Parathyroid adenoma (tissue), 2 donors: ENCODE results near the gene SCML1.

Experiments
- H2AFZ ChIP-seq: fragments of 300-600 bp; sonication (generic); one replicate; pipeline ENCODE4 v1.7.0; 2017; ENCODE audit warnings: antibody characterized with exemption, mild to moderate bottlenecking
- H3K27ac ChIP-seq: fragments of 300-600 bp; sonication (generic); one replicate; pipeline ENCODE4 v1.7.0; 2017
- H3K27me3 ChIP-seq: fragments of 300-600 bp; sonication (generic); one replicate; pipeline ENCODE4 v1.7.0; 2017; ENCODE audit warnings: low read length; ENCODE audit not compliant: control insufficient read depth, insufficient read depth
- H3K36me3 ChIP-seq: fragments of 300-600 bp; sonication (generic); one replicate; pipeline ENCODE4 v1.7.0; 2017; ENCODE audit warnings: low read length; ENCODE audit not compliant: control insufficient read depth, insufficient read depth
- H3K4me1 ChIP-seq: fragments of 300-600 bp; sonication (generic); one replicate; pipeline ENCODE4 v1.7.0; 2017; ENCODE audit warnings: control low read depth
- H3K4me2 ChIP-seq: fragments of 300-600 bp; sonication (generic); one replicate; pipeline ENCODE4 v1.7.0; 2017; ENCODE audit warnings: low read length
- H3K4me3 ChIP-seq: fragments of 300-600 bp; sonication (generic); one replicate; pipeline ENCODE4 v1.7.0; 2017; ENCODE audit warnings: low read depth, low read length
- H3K79me2 ChIP-seq: fragments of 300-600 bp; sonication (generic); one replicate; pipeline ENCODE4 v1.7.0; 2017; ENCODE audit warnings: control low read depth
- H3K9ac ChIP-seq: fragments of 300-600 bp; sonication (generic); one replicate; pipeline ENCODE4 v1.7.0; 2017; ENCODE audit warnings: mild to moderate bottlenecking
- H3K9me3 ChIP-seq: fragments of 300-600 bp; sonication (generic); one replicate; pipeline ENCODE4 v1.7.0; 2017; ENCODE audit warnings: low read length; ENCODE audit not compliant: control insufficient read depth
- TF ChIP-seq, protein P1 (sequence below): fragments of 300-600 bp; sonication (generic); IDR thresholded peaks from one replicate; pipeline ENCODE4 v1.7.0; 2017; ENCODE audit warnings: antibody characterized with exemption, mild to moderate bottlenecking
- donor health status: primary hyperparathyroidism.

The SCML1 gene

DNA sequence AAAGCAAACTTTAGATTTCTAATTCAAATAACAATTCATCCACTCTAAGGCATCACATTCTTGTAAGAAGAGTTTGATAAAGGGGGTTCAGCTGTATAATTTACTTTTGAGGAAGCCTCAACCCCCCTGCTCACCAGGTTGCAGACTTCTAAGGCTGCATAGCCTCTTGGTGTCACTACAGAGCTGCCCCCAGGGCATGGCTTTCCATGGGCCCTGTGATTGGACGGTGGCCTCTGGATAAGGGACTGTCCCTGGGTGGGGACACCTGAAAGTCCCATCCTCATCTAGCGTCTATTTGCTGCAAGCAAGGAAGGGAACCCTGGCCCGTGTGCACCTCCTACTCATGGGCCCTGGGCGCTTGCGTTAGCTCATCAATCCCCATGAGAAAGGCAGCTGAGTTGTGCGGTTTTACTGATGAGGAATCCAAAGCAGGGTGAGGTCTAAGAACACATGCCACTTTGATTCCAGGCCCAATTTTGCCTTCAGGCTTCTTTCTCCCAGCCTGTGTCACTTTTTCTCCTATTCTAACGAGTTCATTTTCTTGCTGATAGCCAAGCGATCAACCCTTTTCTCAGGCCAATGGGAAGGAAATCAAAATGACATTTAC is 51.8 kb downstream of the SCML1 start:
- no peak overlapping the region for H3K4me3 ChIP-seq
- H3K9ac ChIP-seq = no peak overlapping the region
- no peak overlapping the region for H2AFZ ChIP-seq
- no peak overlapping the region for H3K4me2 ChIP-seq
- H3K4me1 ChIP-seq = no peaks in the 10 kb centered on the region
- no peaks in the 10 kb centered on the region for H3K27me3 ChIP-seq
- no peaks in the 10 kb centered on the region for H3K36me3 ChIP-seq
- H3K79me2 ChIP-seq = no peaks in the 10 kb centered on the region
- H3K9me3 ChIP-seq = no peaks in the 10 kb centered on the region
- no peak overlapping the region for H3K27ac ChIP-seq
- TF ChIP-seq, protein P1, sequence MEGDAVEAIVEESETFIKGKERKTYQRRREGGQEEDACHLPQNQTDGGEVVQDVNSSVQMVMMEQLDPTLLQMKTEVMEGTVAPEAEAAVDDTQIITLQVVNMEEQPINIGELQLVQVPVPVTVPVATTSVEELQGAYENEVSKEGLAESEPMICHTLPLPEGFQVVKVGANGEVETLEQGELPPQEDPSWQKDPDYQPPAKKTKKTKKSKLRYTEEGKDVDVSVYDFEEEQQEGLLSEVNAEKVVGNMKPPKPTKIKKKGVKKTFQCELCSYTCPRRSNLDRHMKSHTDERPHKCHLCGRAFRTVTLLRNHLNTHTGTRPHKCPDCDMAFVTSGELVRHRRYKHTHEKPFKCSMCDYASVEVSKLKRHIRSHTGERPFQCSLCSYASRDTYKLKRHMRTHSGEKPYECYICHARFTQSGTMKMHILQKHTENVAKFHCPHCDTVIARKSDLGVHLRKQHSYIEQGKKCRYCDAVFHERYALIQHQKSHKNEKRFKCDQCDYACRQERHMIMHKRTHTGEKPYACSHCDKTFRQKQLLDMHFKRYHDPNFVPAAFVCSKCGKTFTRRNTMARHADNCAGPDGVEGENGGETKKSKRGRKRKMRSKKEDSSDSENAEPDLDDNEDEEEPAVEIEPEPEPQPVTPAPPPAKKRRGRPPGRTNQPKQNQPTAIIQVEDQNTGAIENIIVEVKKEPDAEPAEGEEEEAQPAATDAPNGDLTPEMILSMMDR = no peak

- H3K36me3 ChIP-seq = no peaks in the 10 kb centered on the region
- H3K4me3 ChIP-seq = no peak overlapping the region
- no peaks in the 10 kb centered on the region for H3K79me2 ChIP-seq
- H3K27ac ChIP-seq = no peak overlapping the region
- no peak overlapping the region for H2AFZ ChIP-seq
- H3K4me2 ChIP-seq = no peak overlapping the region
- H3K9me3 ChIP-seq = no peaks in the 10 kb centered on the region
- no peaks in the 10 kb centered on the region for H3K4me1 ChIP-seq
- TF ChIP-seq, protein P1 = no peak
- no peaks in the 10 kb centered on the region for H3K27me3 ChIP-seq
- no peak overlapping the region for H3K9ac ChIP-seq
Observed at GRCh38 chrX:17792826-17793225, 55.5 kb downstream of the SCML1 start.

DNA sequence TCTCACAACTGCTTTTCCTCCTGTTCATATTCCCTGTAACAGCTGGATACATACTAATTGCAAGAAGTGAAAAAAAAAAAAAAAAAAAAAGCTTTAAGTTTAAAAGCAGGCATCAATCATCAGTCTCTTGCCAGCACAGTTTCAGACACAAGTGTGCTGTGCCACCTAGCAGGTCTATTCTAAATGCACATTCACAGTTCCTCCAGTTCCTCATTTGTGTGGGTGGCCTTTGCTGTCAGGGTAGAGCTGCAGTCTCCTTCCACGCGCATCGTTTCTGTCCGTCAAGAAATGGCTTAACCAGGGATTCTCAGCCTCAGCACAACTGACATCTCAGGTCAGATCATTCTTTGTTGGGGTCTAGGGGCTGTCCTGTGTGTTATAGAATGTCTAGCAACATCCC is 61.6 kb downstream of the SCML1 start:
- Histone ChIP-seq H3K4me3 (no peak overlapping the region), H3K9me3 (no peaks in the 10 kb centered on the region), H3K79me2 (no peaks in the 10 kb centered on the region), H3K27ac (no peak overlapping the region), H3K4me1 (no peaks in the 10 kb centered on the region), H3K36me3 (no peaks in the 10 kb centered on the region), H3K27me3 (no peaks in the 10 kb centered on the region), H3K4me2 (no peak overlapping the region), H3K9ac (no peak overlapping the region), H2AFZ (no peak overlapping the region)
- TF ChIP-seq, protein P1 = no peak

DNA sequence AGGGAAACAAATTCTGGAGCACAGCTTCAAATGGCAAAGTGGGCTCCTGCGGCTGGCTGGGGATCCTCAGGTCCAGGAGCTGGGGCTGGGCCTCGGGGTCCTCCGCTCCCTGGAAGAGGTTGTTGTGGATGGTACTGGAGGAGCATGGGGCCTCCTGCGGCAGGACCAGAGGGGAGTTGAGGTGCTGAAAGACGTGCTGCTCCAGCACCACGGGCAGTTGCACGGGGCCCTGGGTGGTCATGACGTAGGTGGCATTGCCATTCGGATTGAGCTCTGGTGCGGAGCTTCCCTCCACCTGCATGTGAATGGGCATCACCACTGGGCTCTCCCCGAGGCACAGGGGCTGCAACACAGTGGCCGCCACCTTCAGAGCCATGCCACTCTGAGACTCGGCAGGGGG is 64.1 kb downstream of the SCML1 start:
- Histone ChIP-seq H3K4me3 (no peak overlapping the region), H2AFZ (no peak overlapping the region), H3K4me1 (no peaks in the 10 kb centered on the region), H3K9ac (no peak overlapping the region), H3K4me2 (no peak overlapping the region), H3K27me3 (no peaks in the 10 kb centered on the region), H3K9me3 (no peaks in the 10 kb centered on the region), H3K79me2 (no peaks in the 10 kb centered on the region), H3K27ac (no peak overlapping the region), H3K36me3 (no peaks in the 10 kb centered on the region)
- TF ChIP-seq, protein P1 = no peak

GRCh38 chrX:17802756-17803155 is 65.5 kb downstream of the SCML1 start:
- Histone ChIP-seq H3K27ac (no peak overlapping the region), H3K4me1 (no peaks in the 10 kb centered on the region), H3K36me3 (no peaks in the 10 kb centered on the region), H3K4me2 (no peak overlapping the region), H2AFZ (no peak overlapping the region), H3K9ac (no peak overlapping the region), H3K79me2 (no peaks in the 10 kb centered on the region), H3K27me3 (no peaks in the 10 kb centered on the region), H3K9me3 (no peaks in the 10 kb centered on the region), H3K4me3 (no peak overlapping the region)
- TF ChIP-seq, protein P1 = no peak
